Renal cortex interstitium (tissue), 11 donors: ENCODE measurements around the gene NCDN. TPM values are rescaled to one million over a fixed set of nuclear protein-coding genes. Genes with fewer than 3 reads are reported as not detected.
"Not testable (repeated sequence)": the region's sequence is repeated elsewhere in the genome, so short reads cannot be mapped to it uniquely, and the experiment has no call there.

Experiments
- DNase-seq, 11 donors: peaks; one replicate each; pipeline ENCODE4 v3.0.0-alpha.2; 2013; ENCODE audit warnings: low read depth in 9 of 11, low spot score in 4 of 11; ENCODE audit errors: extremely low read depth in 1 of 11
- polyA plus RNA-seq, 3 donors: library from polyadenylated mRNA; unstranded; fragments of 120-200 nt; gene quantifications; one replicate each; pipeline ENCODE4 v1.2.1, GENCODE V29; 2013; ENCODE audit not compliant: insufficient read length in 3 of 3

NCDN gene
- polyA plus RNA-seq, 3 donors: 12.7 to 20.7 (median 19.3) TPM

DNA sequence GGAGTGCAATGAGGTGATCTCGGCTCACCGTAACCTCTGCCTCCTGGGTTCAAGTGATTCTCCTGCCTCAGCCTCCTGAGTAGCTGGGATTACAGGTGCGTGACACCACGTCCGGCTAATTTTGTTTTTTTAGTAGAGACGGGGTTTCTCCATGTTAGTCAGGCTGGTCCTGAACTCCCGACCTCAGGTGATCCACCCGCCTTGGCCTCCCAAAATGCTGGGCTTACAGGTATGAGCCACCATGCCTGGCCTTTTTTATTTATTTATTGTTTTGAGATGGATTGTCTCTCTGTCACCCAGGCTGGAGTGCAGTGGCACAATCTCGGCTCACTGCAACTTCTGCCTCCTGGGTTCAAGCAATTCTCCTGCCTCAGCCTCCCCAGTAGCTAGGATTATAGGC is 24.0 kb downstream of the NCDN start:
- DNase-seq: not testable (repeated sequence)

DNA sequence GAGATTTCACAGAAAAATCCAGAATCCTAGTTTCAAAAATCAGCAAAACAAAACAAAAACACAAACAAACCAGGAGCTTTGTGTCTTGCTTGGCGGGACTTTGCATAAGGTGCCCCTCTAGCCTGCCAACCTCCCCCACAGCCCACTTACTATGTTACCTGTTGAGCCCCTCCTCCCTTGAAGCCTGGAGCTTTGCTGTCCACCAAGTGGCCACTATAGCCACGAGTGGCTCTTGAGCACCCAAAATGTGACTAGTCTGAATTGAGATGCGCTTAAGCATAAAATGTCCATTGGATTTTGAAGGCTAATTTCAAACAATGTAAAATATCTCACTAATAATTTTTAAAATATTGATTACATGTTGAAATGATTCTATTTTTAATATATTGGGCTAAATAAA is 27.7 kb downstream of the NCDN start:
- no peak for DNase-seq

DNA sequence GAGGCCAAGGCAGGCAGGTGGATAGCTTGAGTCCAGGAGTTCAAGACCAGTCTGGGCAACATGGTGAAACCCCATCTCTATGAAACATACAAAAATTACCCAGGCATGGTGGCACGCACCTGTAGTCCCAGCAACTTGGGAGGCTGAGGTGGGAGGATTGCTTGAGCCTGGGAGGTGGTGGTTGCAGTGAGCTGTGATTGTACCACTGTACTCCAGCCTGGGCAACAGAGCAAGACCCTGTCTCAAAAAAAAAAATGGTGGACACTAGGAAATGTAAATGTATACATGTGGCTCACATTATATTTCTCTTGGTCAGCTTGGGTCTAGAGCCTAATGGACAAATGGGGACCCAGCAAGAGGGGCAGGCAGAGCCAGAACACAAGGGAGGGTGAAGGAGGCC is 28.2 kb downstream of the NCDN start:
- DNase-seq: not testable (repeated sequence)

DNA sequence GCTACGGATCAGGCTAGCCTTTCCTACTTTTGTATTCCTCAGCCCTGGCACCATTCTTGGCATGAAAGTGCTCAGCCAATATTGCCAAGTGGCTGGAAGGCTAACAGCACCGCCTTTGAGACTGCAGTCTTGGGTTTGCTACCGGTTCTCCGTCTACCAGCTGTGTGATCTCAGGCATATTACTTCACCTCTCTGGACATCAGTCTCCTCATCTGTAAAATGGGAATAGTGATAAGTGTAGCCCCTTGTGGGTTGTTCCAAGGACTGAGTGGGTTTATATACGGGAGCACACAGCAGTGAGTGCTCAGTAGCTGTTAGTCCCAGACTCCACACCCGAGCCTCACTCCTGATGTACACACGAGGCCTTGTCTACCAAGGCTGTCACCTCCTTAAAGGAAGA is 29.2 kb downstream of the NCDN start:
- DNase-seq: no peak

DNA sequence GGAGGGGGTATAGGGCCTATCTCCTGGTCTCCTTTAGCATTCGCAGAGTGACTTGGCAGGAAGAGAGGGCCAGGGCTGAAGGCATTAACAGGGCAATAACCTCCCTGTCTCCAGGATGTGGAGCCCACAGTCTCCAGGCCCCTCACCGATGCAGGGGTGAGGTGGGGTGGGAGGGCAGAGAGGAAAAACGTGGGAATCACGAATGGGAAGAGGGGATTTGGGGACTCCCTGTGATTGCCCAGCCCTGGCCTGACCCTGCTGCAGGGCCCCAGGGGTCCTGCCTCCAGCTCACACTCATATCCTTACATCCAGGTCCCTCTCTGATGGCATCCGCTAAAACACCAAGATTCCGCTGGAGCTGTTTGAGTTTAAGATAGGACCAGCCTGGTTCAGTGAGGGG is 30.1 kb downstream of the NCDN start:
- DNase-seq: no peak

DNA sequence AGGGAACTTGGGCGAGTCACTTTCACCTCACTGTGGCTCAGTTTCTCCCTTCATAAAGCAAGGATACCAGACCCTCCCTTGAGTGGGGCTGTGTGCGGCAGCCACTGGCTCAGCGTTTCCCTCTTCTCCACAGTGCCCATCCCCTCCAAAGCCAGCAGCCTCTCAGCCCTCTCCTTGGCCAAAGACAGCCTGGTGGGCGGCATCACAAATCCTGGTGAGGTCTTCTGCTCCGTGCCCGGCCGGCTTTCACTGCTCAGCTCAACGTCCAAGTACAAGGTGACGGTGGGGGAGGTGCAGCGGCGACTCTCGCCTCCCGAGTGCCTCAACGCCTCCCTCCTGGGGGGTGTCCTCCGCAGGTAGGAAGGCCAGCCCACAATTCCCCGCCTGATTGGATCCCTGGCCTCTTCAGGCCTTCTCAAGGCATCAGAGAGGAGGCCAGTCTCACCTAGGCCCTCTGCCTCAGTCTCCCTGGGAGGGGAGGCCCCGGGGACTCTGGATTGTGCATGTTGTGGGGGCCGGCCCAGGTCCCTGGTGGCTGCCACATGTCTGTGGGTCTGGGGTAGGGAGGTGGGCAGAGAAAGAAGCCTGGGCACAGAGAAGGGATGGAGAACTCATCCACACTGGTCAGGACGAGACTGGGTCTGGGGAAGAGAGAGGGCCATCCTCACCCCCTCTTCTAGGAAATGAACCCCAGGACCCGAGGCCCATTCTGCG is 30.8 kb downstream of the NCDN start:
- no peak for DNase-seq

DNA sequence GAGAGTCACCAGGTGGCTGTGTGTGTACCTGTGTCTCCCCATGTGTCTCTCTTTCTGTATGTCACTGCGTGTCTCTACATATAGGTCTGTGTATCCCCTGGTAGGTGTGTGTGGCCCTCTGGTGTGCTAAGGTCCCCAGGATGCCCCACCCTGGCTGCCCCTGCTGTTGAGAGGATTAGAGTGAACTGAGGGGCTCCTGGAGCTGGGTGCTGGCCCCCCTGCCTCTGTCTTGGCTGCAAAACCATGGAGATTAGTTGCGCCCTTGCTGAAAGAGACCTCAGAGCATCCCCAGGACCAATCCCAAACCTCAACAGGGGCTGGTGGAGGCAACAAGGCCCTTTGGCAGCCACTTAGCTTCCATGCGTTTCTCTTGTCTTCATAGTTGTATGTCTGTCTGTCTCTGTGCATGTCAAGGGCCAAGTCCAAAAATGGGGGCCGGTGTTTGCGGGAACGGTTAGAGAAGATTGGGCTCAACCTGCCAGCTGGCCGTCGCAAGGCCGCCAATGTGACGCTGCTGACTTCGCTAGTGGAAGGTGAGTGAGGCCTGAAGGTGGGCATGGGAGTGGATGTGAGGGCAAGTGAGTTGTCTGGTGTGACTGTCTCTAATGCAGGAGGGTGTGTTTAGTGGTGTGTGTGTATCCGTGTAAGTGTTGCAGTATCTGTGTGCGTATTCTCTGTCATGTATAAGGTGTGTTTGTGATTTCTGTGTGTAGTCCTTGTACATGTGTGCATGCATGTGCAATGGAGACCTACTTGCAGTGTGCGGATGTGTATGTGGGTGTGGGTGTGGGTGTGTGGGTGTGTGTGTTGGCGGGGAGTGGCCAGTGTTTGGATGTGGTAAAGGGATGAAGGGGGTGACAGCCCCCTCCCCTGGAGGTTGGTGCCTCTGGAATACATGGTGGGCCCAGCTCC is 32.2 kb downstream of the NCDN start:
- no peak for DNase-seq

DNA sequence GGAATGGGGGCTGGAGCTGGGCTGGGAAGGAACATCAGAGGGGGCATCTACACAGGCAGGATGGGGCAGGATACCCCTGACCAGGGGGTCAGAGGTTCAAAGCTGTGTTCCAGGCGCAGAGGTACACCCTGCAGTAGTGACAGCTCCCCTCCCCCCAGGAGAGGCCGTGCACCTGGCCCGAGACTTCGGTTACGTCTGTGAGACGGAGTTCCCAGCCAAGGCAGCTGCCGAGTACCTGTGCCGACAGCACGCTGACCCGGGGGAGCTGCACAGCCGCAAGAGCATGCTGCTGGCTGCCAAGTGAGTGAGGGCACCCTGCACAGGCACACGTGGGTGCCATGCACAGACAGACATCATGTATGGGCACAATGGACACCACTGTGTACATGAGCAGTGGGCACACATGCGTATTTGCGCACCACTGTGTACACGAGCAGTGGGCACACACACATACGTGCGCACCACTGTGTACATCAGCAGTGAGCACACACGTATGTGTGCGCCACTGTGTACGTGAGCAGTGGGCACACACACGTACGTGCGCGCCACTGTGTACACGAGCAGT is 33.0 kb downstream of the NCDN start:
- no peak for DNase-seq

DNA sequence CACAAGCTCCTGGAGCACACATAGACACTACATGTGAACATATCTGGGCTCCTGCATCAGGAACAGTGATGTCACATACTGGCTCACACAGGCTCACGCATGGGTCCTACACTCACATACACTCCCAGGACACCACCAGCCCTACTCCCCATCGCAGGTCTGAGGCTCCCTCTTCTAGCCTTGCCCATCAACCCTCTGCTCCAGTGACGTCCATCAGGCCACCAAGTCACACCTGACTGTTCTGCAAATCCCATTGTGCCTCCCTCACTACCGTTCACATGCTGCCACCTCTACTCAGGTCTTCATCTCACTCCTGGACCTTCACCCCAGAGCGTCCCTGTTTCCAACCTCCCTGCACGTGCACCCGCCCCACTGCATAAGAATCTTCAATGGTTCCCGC is 33.6 kb downstream of the NCDN start:
- DNase-seq: no peak

DNA sequence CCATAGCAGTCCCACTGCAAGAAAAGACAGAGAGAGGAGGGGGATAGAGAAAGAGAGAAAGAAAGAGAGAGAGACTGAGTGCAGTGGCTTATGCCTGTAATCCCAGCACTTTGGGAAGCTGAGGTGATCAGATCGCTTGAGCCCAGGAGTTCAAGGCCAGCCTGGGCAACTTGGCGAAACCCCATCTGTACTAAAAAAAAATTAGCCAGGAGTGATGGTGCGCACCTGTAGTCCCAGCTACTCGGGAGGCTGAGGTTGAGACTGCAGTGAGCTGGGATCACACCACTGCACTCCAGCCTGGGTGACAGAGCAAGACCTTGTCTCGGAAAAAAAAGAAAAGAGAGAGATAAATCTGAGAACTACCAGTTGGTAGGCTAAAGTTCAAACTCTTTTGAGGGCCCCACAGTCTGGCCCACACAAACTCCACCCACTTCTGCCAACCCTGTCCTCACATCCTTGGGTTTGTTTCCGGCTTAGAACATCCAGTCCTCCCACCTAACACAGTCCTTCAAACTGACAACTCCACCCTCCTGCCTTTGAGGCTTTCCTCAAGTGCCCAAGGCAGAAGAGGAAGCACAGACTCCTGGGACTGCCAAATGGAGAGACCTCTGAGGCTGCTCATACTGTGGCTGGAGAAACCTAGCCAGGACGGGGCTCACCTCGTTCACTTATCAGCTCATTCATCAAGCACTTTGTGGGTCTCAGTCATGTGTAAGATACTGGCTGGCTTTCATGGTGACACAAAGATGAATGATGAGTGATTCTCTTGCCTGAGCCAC is 35.6 kb downstream of the NCDN start:
- no peak for DNase-seq

DNA sequence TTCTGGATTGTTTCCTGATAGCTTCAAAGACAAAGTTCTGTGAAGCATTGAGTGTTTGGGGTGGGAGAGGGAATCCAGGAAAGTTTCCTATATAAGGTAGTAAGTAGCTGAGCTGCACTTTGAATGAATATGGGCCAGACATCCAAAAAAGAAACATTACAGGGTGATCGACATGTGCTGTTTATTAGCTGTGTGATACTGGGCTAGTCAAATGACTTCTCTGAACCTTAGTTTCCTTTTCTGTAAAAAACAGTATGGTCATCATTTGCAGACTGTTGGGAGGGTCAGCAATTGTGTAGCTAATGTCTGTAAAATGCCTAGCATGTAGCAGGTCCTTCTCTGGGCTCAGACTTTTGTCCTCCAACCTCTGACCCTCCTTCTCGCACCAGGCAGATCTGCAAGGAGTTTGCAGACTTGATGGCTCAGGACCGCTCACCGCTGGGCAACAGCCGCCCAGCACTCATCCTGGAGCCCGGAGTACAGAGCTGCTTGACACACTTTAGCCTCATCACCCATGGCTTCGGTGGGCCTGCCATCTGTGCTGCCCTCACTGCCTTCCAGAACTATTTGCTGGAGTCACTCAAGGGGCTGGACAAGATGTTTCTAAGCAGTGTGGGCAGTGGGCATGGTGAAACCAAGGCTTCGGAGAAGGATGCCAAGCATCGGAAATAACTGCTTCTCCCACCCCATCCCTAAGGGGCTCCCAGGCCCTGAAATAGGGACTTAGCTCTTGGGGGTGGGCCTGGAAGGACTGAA is 36.6 kb downstream of the NCDN start:
- DNase-seq: no peak

DNA sequence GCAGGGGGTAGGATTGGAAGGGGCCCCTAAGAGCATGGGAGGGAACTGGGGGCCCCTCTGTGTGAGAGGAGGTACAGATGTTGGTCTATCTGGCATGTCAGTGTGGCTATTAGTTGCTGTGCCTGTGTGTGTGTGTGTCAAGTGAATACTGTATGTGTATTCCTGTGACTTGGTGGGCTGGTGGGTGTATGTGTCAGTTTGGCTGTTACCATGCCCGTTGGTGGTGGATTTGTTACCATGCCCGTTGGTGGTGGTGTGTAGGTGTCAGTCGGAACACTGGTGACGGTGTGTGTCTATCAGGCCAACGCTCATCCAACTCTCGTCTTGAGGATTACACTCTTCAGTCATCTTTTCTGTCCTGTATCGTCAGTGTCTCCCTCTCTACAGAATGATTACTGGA is 38.1 kb downstream of the NCDN start:
- DNase-seq: no peak

DNA sequence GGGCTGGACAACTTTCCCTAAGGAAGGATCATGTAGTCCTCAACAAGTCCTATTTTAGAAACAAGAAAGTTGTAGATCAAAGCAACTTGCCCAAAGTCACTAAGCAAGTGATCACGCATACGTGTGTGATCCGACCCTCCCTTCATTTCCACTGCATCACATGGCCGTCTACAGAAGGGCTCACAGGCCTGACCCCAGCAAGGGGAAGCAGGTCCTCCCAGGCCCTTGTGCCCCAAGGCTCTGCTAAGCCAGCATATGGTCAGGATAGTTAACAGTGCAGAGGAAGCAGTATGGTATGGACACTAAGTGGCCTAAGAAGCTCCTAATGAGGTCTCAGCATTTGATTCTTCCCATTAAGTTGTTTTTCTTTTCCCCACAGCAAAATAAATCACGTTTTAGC is 40.3 kb downstream of the NCDN start:
- DNase-seq: no peak

DNA sequence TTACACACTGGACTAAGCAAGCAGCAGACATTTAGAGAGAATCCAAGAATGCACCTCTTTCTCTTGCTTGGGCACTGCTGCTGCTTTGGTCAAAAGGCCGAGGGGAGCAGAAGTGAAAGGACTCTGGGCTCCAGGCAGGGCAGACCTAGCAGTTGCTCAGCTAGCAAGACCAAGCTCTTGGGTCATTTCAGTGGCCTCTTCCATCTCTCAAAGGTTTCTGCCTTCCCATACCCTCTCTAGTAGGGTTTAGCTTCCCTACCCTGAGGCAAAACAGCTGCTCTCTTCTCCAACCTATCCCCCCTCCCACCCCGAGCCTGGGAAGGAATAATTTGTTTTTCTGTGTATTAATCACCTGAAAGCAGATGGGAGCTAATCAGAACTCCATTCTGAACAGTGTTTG is 41.3 kb downstream of the NCDN start:
- no peak for DNase-seq

DNA sequence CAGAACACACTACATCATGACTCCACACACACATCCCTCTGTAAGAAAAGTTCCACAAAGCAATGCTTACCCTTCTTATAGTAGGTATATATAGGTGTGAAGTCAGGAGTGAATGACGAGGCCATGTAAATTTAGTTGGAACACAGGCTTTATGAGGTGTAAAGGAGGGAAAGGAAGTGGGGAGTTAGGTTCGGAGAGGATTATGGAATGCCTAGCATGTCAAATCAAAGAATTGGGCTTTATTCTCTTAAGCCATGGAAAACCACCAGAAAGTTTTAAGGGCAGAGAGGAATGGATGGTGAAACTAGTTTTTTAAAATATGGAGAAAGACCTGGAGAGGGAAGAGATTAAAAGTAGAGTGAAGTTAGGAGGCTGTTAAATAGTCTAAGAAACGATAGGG is 41.8 kb downstream of the NCDN start:
- no peak for DNase-seq

DNA sequence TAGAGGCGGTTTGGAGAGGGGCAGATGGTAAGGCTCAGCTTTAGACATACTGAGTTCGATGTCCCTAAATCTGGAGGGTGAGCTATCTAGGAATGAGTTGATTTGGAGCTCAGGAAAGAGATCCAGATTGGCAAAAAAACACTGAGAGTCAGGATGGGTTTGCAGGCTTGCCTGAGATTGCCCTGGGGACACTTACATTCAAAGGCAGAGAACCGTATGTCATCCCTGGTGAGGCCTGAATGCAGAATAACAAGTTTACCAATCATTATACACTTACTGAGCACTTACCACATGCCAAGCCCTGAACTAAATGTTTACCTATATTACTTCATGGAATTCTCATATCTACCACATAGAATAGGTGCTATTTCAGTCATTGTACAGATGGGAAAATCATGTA is 43.0 kb downstream of the NCDN start:
- no peak for DNase-seq

DNA sequence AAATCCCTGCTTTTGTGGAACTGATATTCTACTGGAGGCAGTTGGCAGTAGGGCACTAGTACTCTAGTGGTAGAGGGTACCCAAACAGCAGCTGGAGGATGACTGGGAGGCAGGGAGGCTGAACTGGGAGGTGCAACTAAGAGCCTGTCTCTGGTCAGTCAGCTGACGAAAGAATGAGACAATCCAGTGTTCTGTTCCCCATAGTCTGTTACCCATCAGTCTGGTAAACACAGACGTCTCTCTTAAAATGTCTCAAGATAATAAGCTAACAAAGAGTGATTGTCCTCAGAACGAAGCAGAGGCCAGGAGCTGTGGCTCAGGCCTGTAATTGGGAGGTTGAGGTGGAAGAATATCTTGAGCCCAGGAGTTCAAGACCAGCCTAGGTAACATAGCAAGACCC is 45.9 kb downstream of the NCDN start:
- DNase-seq: no peak

DNA sequence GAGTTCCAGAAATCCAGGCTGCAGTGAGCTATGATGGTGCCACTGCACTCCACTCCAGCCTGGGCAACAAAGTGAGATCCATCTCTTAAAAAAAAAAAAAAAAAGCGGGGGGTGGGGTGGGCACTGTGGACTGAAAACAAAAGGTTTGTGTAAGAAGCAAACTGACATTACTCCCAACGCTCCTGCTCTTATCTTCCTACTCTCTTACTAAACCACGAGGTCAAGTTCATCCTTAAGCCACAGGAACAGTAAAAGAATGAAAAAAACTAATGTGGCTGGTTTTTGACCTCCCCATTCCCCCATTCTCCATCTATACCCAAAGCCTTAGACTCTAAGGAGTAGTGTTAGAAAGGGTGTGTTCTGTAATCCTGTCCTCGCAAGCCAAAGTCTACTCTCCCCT is 46.3 kb downstream of the NCDN start:
- no peak for DNase-seq
